NOMO-1 treated with dmso at 0.1 percent for 144 hours (cell line): ENCODE measurements around the gene FAM177A1.
"Not testable (repeated sequence)": the region's sequence is repeated elsewhere in the genome, so short reads cannot be mapped to it uniquely, and the experiment has no call there.

Experiments used
- DNase-seq: peaks from one replicate; lab custom pipeline; 2025; ENCODE audit not compliant: unreplicated experiment; lab: John Stamatoyannopoulos, UW

The FAM177A1 gene

GRCh38 chr14:35046048-35046750 lies at the start of gene FAM177A1:
Gene FAM177A1, plus strand, starts transcription at chr14:35046272. Its CDS starts 192 bp downstream, at chr14:35046464.
- peak; percentile 97 for DNase-seq

DNA sequence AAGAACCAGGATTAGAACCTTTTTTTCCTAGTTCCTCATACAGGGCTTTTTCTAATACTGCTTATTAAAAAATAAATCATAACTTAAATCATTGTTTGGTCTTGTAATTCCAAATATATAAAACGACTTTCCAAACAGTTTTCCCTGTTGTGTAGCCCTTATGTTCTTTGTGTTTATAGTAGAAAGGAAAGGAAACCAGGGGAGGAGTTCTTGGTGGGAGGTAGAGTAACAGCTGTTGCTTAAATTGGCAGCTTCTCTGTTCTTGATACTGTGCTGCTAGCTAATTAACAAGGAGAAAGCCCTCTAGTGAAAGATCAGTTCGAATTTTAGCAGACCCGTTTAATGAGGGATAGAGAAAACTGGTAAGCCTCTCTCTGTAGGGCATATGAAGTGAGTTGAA lies 48.3 kb upstream of the FAM177A1 start:
- no peak for DNase-seq

GRCh38 chr14:34999500-34999899 lies 46.6 kb upstream of the FAM177A1 start:
- no peak for DNase-seq

- DNase-seq = no peak
Observed at GRCh38 chr14:35001621-35002020, 44.5 kb upstream of the FAM177A1 start.

DNA sequence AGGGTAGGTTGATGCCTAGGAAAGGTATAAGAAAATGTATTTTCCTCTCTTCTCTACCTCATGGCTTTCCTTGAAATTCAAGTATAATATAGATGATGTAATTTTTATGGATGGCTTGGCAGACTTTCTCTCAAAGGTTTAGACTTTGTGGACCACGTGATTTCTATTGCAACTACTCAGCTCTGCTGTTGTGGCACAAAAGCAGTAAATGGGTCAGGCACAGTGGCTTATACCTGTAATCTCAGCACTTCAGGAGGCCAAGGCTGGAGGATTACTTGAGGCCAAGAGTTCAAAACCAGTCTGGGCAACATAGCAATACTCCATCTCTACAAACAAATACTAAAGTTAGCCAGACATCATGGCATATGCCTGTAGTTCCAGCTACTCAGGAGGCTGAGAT lies 41.2 kb upstream of the FAM177A1 start:
- DNase-seq = no peak

DNA sequence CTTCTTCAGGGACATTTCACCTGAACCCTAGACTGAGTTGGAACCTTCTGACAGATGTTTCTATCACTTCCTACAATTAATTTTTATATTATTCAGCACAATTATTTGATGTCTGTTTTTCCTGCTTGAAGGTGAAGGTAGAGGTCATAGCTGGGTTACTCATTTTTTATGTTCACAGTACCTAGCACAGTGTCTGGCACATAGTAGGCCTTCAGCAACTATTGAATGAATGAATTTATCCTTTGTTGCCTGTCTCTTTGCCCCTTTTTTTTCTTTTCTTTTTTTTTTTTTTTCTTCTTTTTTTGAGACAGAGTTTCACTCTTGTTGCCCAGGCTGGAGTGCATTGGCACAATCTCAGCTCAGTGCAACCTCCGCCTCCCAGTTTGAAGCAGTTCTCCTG lies 29.5 kb upstream of the FAM177A1 start:
- DNase-seq = no peak

DNA sequence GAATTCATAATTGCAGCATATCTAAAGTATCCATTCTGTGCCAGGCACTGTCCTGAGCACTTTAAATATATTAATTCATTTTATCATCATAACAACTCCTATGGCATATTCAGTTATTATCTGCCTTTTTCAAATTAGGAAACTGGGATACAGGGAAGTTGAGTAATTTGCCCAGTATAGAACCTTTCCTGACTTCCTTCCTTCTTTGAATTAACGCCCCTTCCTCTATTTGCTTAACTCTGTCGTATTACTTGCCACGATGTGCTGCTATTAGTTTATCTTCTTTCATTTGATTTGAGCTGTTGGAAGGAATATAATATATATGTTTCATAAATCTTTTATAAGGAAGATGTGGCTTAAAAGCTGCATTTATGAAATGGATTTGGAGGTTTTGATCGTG lies 25.4 kb upstream of the FAM177A1 start:
- DNase-seq = no peak

DNA sequence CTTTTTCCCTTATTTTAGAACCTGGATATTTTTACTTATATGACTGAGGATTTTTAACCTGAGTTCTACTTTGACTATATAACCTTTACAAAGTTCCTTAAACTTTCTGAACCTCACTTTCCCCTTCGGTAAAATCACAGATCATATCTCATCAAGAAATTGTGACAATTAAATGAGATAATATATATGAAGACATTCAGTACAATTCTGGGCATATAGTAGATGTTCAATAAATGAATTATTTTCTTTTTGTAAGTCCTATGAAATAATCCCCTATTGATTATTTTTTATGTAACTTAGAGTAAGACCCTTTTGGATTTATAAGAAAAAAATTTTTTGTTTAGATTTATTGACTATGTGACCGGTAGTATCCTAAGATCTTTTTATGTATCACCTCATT lies 17.6 kb upstream of the FAM177A1 start:
- DNase-seq = no peak

- no peak for DNase-seq
Observed at GRCh38 chr14:35032562-35032961, 13.5 kb upstream of the FAM177A1 start.

- no peak for DNase-seq
Observed at GRCh38 chr14:35034440-35034833, 11.6 kb upstream of the FAM177A1 start.

DNA sequence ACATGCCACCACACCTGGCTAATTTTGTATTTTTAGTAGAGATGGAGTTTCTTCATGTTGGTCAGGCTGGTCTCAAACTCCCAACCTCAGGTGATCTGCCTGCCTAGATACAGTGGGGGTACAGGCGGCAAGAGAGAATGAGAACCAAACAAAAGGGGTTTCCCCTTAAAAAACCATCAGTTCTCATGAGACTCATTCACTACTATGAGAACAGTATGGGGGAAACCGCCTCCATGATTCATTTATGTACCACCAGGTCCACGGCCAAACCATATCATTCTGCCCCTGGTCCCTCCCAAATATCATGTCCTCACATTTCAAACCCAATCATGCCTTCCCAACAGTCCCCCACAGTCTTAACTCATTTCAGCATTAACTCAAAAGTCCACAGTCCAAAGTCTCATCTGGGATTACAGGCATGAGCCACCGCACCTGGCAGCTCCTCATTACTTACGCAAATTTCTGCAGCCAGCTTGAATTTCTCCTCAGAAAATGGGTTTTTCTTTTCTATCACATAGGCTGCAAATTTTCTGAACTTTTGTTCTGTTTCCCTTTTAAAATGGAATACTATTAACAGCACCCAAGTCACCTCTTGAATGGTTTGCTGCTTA lies 11.0 kb upstream of the FAM177A1 start:
- DNase-seq = not testable (repeated sequence)

DNA sequence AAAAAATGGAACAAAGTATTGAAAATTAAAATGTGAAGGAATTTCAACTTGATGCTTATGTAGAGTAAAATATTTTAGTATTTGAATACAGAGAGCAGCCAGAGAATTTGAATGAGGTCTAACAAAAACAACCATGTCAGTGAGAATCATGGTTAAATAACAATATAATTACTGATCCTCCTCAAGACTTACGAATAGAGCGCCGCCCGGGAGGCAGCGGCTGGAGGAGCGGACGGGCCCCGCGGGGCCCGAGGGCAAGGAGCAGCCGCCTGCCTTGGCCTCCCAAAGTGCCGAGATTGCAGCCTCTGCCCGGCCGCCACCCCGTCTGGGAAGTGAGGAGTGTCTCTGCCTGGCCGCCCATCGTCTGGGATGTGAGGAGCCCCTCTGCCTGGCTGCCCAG lies 7.8 kb upstream of the FAM177A1 start:
- not testable (repeated sequence) for DNase-seq

DNA sequence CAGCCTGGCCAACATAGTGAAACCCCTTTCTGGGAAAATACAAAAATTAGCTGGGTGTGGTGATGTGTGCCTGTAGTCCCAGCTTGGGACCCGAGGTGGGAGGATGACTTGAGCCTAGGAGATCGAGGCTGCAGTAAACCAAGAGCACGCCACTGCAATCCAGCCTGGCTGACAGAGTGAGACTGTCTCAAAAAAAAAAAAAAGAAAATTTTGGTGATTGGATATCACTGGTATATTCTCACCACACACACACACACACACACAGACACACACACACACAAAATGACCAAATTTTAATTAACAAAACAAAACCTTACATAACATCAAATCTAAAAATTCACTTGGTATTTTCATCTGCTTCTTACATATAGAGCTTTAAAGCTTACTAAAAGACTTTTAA lies 3.4 kb upstream of the FAM177A1 start:
- no peak for DNase-seq

- no peak for DNase-seq
Observed at GRCh38 chr14:35043046-35043445, 3.0 kb upstream of the FAM177A1 start.

DNA sequence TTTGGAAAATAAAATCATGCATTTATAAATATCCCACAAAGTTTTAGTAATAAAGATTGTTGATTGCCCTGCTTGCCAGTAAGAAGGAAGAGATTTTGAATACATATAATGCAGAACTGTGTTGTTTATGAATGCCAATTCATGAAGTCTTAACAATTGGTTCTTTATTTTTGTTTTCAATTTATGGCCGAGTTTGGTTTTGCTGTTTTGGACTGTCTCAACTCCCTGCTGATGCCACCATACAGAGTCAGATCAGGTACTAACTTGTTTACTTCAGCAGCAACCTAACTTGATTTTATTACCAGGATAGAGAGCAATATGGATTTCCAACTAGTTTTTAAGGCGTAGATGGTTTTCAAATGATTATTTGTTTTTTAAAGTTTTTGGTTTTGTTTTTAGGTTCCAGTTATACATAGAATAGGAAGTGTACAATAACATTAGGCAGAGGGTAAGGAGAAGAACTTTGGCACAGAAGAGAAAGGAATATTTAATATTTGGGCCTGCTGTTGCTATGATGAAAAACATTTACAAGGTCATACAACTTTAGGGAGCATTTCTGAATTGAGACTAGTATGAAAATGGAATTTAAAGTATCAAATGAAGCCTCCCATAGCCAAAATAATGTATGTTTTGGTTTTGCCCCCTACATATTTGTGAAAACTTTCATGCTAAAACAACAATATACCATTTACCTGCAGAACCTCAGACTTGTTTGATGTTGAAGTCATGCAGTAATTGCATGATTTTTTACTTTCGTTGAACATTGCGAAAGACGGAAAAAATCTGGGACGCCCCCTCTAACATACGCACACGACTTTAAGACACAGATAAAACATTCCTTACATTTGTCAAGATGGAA lies 904 bp upstream of the FAM177A1 start:
- no peak for DNase-seq

DNA sequence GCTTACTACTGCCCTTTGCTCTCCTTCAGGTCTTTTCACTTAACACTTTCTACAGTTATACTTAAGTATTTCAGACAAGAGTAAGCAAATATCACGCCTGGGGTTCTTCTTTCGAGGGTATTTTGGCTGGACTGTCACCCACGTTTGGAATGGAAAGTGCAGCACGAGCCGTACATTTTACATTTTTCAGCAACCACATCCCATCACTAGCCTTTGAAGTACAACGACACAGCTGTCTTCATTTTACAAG lies 349 bp upstream of the FAM177A1 start:
- no peak for DNase-seq

DNA sequence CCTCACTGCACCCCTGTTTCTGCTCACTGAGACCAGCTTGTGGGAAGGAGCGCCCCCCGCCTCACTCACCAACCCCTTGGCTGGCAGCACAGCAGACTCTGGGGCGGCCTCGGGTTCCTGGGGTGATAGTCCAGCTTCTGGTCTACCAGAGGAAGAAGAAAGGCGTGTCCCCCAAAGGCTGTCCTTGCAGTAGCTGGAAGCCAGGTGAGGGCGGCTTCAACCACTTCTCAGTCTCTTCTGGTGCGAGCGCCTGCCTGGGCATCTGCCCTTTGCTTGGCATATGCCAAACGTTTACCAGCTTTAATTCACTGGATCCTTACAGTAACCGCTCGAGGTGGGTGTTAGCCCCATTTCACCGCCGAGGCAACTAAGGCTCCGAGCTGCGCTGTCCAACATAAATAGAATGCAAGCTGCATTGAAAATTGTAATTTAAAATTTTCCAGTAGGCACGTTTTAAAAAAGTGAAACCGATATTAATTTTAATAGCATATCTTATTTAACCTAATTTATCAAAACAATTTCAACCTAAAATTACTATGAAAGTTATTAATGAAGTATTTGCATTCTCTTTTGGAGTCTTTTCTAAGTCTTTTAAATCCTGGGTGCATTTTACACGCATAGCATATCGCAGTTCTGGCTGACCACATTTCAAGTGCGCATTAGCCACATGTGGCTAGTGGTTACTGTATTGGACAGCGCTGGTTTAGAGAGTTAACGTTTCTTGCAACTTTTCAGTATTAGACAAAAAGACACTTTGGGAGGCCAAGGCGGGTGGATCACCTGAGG lies 872 bp downstream of the FAM177A1 start:
- DNase-seq = no peak

GRCh38 chr14:35047976-35048513 lies 2.0 kb downstream of the FAM177A1 start:
- DNase-seq = no peak

DNA sequence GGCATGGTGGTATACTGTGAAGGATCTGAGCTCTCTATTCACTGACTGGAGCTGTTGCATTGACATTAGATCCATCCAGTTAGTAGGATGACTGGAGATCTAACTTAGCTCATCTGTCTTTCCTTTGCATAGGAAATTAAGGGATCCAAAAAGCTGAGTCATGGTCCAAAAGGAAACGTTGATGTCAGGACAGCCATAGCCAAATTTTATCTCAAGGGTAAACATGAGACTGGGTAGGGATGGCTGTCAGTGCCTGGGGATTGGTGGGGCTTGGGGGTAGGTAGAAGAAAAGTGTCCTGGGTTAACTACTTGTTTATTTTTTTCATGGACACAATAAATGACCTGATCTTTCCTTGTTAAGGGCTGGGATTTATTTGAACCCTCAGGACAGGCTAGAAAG lies 4.6 kb downstream of the FAM177A1 start:
- DNase-seq = no peak

DNA sequence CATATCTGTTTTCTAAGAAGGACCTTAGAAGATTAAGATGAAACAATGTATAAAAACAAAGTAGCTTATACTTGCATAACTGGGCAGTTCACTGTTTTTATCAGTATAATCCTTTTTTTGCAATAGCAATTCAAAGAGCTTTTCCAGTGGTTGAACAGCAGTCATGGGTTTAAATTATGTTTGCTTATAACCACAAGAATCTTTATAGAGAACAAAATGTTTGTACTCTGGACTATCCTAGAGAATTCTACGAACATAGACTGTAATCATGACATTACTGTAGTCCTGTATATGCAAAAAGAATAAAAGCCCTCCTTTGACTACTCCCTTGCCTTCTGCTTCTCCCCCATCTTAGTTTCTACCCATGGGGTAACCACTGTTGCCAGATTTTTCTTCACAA lies 5.7 kb downstream of the FAM177A1 start:
- no peak for DNase-seq

- no peak for DNase-seq
Observed at GRCh38 chr14:35052637-35053036, 6.6 kb downstream of the FAM177A1 start.
